Non-pigmented ciliary epithelial cell (primary cell): ENCODE results near the gene ARHGEF4.
"Not testable (repeated sequence)": the region's sequence is repeated elsewhere in the genome, so short reads cannot be mapped to it uniquely, and the experiment has no call there.

Source experiments
- DNase-seq: peaks from one replicate; pipeline ENCODE4 v3.0.0-alpha.2; 2010; ENCODE audit warnings: low read depth

Gene ARHGEF4

GRCh38 chr2:130884503-130884902 is 47.8 kb downstream of the ARHGEF4 start:
- DNase-seq, result no peak

GRCh38 chr2:130887643-130888042 is 50.9 kb downstream of the ARHGEF4 start:
- no peak for DNase-seq

- DNase-seq, result no peak
Observed at GRCh38 chr2:130890941-130891669, 54.4 kb downstream of the ARHGEF4 start.

- no peak for DNase-seq
Observed at GRCh38 chr2:130891966-130892365, 55.3 kb downstream of the ARHGEF4 start.

GRCh38 chr2:130892793-130893785 is 56.4 kb downstream of the ARHGEF4 start:
- DNase-seq, result no peak

- DNase-seq, result no peak
Observed at GRCh38 chr2:130894326-130894942, 57.7 kb downstream of the ARHGEF4 start.

- DNase-seq, result no peak
Observed at GRCh38 chr2:130896813-130897212, 60.1 kb downstream of the ARHGEF4 start.

- DNase-seq, result no peak
Observed at GRCh38 chr2:130898553-130898952, 61.8 kb downstream of the ARHGEF4 start.

- no peak for DNase-seq
Observed at GRCh38 chr2:130899306-130899705, 62.6 kb downstream of the ARHGEF4 start.

GRCh38 chr2:130901061-130901460 is 64.3 kb downstream of the ARHGEF4 start:
- DNase-seq, result no peak

GRCh38 chr2:130901626-130902025 is 64.9 kb downstream of the ARHGEF4 start:
- not testable (repeated sequence) for DNase-seq

- no peak for DNase-seq
Observed at GRCh38 chr2:130908832-130909231, 72.1 kb downstream of the ARHGEF4 start.

- DNase-seq, result no peak
Observed at GRCh38 chr2:130910931-130911330, 74.2 kb downstream of the ARHGEF4 start.

- DNase-seq, result no peak
Observed at GRCh38 chr2:130911482-130911881, 74.8 kb downstream of the ARHGEF4 start.

- no peak for DNase-seq
Observed at GRCh38 chr2:130911996-130912395, 75.3 kb downstream of the ARHGEF4 start.

GRCh38 chr2:130912471-130912870 is 75.8 kb downstream of the ARHGEF4 start:
- DNase-seq, result no peak

- no peak for DNase-seq
Observed at GRCh38 chr2:130913891-130914290, 77.2 kb downstream of the ARHGEF4 start.

- DNase-seq, result no peak
Observed at GRCh38 chr2:130915149-130915548, 78.4 kb downstream of the ARHGEF4 start.

GRCh38 chr2:130915595-130916437 is 79.1 kb downstream of the ARHGEF4 start:
- DNase-seq, result no peak

GRCh38 chr2:130916438-130916705 is 79.7 kb downstream of the ARHGEF4 start:
- no peak for DNase-seq

- DNase-seq, result no peak
Observed at GRCh38 chr2:130917006-130917688, 80.4 kb downstream of the ARHGEF4 start.
